Activated CD4-positive, alpha-beta T cell treated with anti-CD3 and anti-CD28 coated beads, Interleukin-2, Interleukin-6, amounts not matched to agents 100 ng/mL and 50 ng/mL, durations not matched to agents 16 hours and 8 hours (primary cell): Measurements from ENCODE around the gene OR3A1.
"Not testable (repeated sequence)": the region's sequence is repeated elsewhere in the genome, so short reads cannot be mapped to it uniquely, and the experiment has no call there.

ENCODE experiments used
- DNase-seq: peaks from one replicate; pipeline ENCODE4 v3.0.0-alpha.2; 2020

The OR3A1 gene, protein sequence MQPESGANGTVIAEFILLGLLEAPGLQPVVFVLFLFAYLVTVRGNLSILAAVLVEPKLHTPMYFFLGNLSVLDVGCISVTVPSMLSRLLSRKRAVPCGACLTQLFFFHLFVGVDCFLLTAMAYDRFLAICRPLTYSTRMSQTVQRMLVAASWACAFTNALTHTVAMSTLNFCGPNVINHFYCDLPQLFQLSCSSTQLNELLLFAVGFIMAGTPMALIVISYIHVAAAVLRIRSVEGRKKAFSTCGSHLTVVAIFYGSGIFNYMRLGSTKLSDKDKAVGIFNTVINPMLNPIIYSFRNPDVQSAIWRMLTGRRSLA

DNA sequence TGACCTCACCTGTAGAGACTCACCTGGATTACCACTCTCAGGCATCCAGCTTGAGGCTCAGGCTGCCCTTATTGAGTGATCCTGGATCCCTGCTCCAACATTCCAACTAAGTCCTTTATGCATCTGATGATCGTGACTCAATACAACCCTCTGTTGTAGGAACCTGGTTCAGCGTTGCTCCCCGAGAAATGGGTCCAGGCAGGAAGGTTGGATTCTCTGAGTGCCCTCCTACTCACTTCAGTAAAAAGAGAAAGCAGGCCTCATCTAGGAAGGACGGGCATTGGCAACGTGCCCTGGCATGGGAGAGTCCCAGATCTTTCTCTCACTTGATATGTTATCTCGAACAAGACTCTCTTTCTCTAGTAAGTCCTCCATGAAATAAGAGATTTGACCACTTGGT is at the start of gene OR3A1:
Gene OR3A1, minus strand, starts transcription at position 101 of the 400 bp plus-strand sequence. CDS start 5,778 bp downstream, outside the sequence.
- no peak for DNase-seq

DNA sequence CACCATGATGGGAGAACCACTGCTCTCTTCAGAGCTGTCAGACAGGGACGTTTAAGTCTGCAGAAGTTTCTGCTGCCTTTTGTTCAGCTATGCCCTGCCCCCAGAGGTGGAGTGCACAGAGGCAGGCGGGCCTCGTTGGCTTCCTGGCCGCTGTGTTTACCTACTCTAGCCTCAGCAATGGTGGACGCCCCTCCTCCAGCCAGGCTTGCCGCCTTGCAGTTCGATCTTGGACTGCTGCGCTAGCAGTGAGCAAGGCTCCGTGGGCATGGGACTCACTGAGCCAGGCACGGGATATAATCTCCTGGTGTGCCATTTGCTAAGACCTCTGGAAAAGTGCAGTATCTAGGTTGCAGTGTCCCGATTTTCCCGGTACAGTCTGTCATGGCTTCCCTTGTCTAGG is 44.6 kb upstream of the OR3A1 start:
- DNase-seq = not testable (repeated sequence)

DNA sequence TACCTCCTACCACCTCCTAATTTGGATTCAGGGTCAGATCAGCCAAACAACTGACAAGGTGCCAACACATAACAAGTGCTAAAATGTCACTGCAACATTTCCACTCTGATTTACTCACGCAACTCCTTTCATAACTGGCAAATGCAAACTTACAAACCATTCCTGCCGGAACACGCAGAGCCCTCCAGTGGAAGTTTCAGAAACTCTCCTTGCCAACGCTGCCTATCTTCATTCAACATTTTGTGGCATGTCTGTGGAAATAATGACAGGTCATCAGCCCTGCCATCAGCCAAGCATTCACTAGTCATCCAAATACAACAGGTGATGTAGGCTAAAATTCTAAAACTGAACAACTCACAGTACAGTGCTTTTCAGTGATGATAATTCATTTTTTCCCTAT is 37.7 kb upstream of the OR3A1 start:
- DNase-seq = no peak

DNA sequence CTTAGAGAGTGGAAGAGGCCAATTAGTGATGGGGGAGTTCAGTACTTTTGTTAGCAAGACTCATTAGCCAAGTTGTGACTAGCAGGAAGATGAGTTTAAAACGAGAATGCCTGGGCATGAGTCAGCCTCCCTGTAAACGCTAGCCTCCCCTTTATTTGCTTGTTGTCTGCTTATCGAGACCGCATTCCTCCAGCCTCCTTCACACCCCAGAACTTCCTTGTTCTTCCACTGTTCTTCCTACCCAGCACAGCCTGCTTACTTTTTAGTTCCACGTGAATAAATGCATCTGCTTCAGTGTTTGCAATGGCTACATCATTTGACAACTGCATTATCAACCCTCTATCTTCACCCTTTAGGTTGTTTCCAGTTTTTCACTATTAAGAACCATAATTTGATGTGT is 20.2 kb upstream of the OR3A1 start:
- no peak for DNase-seq

DNA sequence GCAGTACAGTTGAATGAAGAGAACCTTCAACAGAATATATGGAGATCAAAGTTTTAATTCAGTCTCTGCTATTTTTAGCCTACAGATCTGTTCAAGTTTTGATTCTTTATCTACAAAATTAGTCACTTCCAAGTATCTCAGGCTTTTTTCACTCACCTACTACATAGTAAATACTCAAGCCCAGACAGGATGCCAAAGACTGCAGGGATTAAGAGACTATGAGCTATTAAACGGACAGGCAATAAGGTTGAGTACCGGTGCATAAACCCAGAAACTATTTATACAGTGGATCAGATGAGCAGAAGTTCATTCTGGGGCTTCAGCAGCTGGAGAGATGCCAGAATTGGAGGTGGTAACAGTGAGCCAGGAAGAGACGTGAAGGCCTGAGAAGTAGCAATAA is 18.7 kb upstream of the OR3A1 start:
- DNase-seq = no peak

DNA sequence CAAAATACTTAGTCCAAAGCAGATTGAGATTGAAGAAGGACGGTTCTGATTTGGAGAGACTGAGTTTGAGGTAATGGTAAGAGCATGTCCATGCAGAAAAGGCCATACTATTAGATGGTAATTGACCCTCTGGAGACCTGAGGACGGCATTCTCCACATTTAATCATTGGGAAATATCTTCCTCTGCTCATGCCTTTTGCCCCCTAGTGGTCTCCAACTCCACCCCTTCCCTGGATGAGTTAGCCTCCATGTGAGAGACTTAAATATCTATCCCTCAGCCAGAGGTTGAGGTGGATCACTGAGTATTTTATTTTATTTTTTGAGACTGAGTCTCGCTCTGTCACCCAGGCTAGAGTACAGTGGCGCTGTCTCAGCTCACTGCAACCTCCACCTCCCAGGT is 10.4 kb upstream of the OR3A1 start:
- no peak for DNase-seq

DNA sequence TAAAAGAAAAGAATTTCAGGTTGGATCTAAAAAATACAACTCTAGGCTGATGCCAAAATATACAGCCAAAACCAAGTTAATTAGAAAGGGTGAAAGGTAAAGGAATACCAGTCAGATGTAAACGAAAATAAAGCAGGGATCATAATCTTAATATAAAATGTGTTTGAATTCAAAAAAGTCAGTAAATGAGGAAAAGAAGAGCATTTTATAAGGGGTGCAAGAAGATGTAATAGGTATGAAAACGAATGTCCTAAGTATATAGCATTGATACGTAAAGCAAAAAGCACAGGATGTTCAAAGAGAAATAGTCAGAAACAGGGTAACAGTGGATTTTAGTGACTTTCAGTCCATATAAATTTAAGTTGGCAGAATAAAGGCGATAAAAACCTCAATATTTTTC is 2.5 kb downstream of the OR3A1 start:
- DNase-seq = no peak

DNA sequence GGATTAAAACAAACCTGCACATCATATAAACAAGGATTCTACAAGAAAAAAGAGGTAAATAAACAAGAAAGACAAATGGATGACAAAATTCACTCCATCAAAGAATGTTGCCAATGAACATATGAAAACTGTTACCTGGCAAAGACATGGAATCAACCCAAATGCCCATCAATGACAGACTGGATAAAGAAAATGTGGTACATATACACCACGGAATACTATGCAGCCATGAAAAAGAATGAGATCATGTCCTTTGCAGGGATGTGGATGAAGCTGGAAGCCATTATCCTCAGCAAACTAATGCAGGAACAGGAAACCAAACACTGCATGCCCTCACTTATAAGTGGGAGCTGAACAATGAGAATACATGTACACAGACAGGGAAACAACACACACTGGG is 4.6 kb downstream of the OR3A1 start:
- not testable (repeated sequence) for DNase-seq

DNA sequence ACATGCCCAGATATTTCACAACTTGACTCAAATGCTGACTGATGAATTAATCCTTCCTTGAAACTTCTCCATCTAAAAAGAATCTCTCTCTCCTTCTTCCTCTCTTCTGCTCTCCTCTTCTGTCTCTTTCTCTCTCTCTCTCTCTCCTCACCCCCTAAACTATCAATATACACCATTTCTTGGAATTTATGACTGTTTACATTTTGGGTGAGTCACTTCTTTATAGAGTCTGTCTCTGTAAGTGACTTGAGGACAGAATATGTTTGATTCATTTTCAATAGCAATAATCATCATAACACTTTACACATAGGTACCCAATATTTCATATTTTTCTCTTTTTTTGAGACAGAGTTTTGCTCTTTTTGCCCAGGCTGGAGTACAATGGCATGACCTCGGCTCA is 15.3 kb downstream of the OR3A1 start:
- no peak for DNase-seq

DNA sequence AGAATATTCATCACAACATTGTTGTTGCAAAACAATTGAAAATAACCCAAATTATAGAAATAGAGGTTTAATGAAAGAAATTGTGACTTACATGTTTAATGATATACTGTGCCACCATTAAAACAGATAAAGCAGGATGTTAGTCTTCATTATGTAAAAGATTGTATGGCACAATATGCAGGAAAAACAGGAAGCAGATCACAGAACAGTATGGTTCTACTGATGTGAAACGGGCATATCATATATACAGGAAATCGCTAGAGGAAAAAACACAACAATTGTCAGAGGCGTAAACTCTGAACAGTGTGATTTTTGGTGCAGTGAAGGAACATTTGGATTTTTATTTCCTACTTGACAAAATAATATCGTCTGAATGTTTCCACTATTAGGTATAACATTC is 22.0 kb downstream of the OR3A1 start:
- DNase-seq = no peak

DNA sequence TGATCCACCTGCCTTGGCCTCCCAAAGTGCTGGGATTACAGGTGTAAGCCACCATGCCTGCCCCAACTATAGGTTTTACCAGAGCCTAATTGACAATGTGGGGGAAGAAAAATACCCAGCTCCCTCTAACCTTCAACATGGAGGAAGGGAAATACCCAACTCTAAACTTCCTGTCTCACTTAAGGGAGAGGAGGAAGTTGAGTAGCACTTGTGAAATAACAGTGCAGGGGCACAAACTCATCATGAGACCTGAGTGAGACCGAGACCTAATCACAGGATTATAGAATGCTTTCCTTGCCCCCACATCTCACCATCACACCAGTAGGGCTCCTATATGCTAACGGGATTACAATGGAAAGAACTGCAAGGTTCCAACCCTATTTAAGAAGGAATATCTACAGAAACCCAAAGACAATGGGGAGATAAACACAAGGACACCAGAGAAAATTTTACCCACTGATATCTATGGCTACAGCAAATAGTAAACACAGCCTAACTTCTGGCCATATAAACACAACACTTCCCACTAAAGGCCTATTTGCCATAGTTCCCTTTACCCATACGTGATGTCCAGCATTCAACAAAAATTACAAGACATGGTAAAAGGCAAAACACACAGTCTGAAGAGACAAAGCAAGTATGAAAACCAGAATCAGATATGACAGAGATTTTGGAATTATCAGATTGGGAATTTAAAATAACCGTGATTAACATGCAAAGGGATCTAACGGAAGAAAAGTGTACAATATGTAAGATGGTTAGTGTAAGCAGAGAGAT is 26.9 kb downstream of the OR3A1 start:
- DNase-seq = no peak

DNA sequence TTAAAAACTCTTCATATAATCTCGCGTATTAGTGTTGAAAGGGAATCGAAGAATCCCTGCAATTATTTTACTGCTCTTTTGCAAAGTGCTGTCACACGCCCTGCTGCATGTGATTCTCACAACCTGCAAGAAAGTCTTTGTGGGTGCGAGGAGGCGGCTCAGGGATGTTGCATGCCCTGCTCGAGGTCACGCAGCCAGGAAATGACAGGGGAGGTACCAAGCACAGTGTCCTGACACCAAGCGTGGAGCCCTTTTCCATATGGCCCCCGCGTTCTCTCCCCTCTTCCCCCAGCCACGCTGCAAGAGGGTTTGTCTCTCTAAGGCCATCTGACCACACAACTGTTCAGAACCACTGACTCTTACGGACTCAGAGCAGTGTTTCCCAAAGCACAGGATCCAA is 37.6 kb downstream of the OR3A1 start:
- DNase-seq = no peak

DNA sequence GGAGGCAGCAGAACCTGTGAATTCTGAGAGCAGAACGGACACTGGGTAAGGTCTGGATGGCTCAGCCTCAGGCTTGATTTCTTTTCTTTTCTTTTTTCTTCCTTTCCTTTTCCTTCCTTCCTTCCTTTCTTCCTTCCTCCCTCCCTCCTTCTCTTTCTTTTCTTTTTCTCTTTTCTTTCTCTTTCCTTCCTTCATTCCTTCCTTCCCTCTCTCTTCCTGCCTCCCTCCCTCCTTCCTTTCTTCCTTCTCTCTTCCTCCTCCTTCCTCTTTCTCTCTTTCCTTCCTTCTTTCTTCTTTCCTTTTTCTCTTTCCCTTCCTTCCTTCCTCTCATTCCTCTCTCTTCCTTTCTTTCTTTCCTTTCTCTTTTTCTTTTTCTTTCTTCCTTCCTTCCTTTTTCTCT is 38.0 kb downstream of the OR3A1 start:
- DNase-seq = no peak

DNA sequence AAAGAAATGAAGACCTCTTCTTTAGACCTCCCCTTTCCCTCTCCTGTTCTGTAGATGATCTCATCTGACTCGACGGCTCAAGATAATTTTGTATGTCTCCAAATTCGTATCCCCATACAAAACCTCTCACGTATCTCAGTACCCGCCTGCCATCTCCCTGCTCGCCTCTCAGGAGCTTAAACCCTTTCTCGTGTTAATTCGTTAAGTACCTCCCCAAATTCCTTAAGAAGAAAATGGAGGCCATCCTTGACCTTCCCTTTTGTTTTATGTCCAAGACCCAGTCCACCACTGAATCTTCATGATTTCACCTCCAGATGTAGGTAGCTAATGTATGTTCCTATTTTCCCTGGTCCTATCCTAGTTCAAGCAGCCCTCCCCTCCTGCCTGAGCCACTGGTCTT is 41.6 kb downstream of the OR3A1 start:
- DNase-seq = no peak

DNA sequence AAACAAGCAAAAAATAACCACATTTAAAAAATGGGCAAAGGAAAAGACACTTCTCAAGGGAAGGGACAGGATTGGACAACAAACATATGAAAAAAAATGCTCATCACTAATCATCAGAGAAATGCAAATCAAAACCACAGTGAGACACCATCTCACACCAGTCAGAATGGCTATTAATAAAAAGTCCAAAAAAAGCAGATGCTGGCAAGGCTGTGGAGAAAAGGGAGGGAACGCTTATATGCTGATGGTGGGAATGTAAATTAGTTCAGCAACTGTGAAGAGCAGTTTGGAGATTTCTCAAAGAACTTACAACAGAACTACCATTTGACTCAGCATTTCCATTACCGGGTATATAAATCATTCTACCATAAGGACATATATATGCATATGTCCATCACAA is 49.1 kb downstream of the OR3A1 start:
- DNase-seq = not testable (repeated sequence)

DNA sequence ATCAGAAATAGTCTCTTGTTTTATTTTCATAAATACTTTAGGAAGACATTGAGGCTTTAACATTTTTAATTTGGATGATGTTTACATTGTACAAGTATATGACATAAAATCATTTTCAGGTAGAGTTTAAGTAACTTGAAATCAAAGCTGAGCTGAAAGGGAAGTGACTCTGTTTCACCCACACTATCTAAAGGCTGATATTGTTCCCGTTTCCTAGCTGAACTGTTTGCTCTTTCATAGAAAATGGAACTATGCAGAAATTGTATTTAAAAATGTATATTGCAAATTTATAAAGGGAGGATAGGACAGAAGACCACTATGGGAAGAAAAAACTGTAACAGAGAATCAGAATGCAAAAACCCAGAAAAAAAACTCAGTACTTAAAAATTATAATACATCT is 53.3 kb downstream of the OR3A1 start:
- DNase-seq = not testable (repeated sequence)

DNA sequence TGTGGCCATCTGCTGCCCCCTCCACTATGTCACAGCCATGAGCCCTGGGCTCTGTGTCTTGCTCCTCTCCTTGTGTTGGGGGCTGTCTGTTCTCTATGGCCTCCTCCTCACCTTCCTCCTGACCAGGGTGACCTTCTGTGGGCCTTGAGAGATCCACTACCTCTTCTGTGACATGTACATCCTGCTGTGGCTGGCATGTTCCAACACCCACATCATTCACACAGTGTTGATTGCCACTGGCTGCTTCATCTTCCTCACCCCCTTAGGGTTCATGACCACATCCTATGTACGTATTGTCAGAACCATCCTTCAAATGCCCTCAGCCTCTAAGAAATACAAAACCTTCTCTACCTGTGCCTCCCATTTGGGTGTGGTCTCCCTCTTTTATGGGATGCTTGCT is 57.1 kb downstream of the OR3A1 start:
- DNase-seq = not testable (repeated sequence)
